Calu3 (cell line): ENCODE results near the gene PHF23. TPM values are rescaled to one million over a fixed set of nuclear protein-coding genes. Genes with fewer than 3 reads are reported as not detected.

ENCODE experiments used
- BruUV-seq: library from RNA; stranded (reverse); fragments of 400-500 nt; replicated peaks from 2 replicates; lab custom pipeline; 2021; lab: Mats Ljungman, UMichigan
- CTCF ChIA-PET: fragments of 300-600 bp; sonication (Branson Sonifier 250); formaldehyde crosslinking; loops from one replicate; lab custom pipeline; 2022; ENCODE audit warnings: antibody characterized with exemption; lab: Charles Lee
- DNase-seq: peaks from one replicate; pipeline ENCODE4 v3.0.0; 2022
- H3K27ac Mint-ChIP-seq: one replicate; pipeline ENCODE4 v1.8.0; 2022; ENCODE audit warnings: mixed read lengths; ENCODE audit not compliant: unreplicated experiment
- H3K27me3 Mint-ChIP-seq: one replicate; pipeline ENCODE4 v1.8.0; 2022; ENCODE audit warnings: mixed read lengths; ENCODE audit not compliant: unreplicated experiment
- H3K36me3 Mint-ChIP-seq: one replicate; pipeline ENCODE4 v1.8.0; 2022; ENCODE audit warnings: mild to moderate bottlenecking, moderate library complexity, mixed read lengths; ENCODE audit not compliant: insufficient read depth, unreplicated experiment
- H3K4me1 Mint-ChIP-seq: one replicate; pipeline ENCODE4 v1.8.0; 2022; ENCODE audit warnings: mild to moderate bottlenecking, low read depth, mixed read lengths; ENCODE audit not compliant: unreplicated experiment
- H3K4me3 Mint-ChIP-seq: one replicate; pipeline ENCODE4 v1.8.0; 2022; ENCODE audit warnings: mild to moderate bottlenecking, low read depth, moderate library complexity, mixed read lengths; ENCODE audit not compliant: unreplicated experiment
- H3K9me3 Mint-ChIP-seq: one replicate; pipeline ENCODE4 v1.8.0; 2022; ENCODE audit warnings: low read depth, mixed read lengths; ENCODE audit not compliant: unreplicated experiment
- intact Hi-C: fragments of 100-400 bp; cut with micrococcal nuclease; formaldehyde crosslinking; loops from one replicate; pipeline ENCODE4 v1.10.0; 2022; ENCODE audit not compliant: unreplicated experiment
- total RNA-seq: library from RNA; stranded (reverse); gene quantifications from 2 replicates; pipeline ENCODE4 v1.2.3, GENCODE V29; 2022
- TF ChIP-seq, protein P1 (sequence below): fragments of 200-600 bp; IDR thresholded peaks from one replicate; pipeline ENCODE4 v1.8.0; 2022; ENCODE audit warnings: antibody characterized with exemption; ENCODE audit not compliant: unreplicated experiment

PHF23 gene
- total RNA-seq, 1 experiment from 2014 or later: 30.2 TPM

DNA sequence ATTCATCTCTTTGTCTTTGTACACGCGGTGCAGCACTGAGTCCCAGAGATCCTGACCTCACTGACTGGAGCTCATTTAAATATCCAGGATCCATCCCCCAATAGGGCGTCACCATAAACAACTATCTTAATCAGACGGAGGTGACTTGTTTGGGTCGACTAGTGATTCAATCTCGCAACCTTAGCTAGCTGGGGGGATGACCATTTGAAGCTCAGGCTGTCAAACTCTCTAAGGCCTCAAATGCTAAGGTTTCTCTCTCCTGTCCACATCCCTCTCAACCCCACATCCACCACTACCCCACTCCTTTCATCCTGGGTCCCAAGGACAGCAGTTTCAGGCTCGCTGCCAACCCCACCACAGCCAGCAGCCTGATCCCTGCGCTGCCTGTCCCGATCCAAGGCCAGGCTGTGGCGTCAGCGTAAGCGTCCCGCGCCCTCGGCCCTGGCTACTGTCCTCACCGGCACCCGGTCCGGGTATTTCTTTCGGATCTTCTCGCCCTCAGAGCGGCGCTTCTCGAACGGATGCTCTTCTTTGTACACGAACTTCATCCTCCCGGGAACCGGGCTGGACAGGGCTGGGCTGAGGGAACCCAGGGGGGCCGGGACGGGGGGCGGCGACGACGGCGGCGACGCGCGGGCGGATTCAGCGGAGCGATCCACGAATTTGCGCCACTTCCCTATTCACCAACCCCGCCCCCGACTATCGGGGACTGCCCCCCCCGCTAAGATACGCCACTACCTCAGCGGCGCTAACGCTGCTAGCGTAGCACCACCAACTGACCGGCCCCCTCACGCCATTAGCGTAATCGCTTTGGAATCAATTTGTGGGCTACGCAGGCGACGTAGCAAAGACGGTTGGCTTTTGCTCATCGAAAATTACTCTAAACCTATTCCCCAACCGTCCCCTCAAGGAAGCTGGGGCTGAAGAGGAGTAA is 2.8 kb upstream of the PHF23 start, which contains the start of gene GABARAP:
Gene GABARAP, minus strand, starts transcription at position 667 of the 934 bp plus-strand sequence. Its CDS starts 119 bp downstream, at position 548.
- no peaks in the 10 kb centered on the region for H3K9me3 Mint-ChIP-seq
- peak within 1 kb of the TSS; percentile 94 for H3K4me3 Mint-ChIP-seq
- DNase-seq: peak; percentile 81
- TF ChIP-seq, protein P1, sequence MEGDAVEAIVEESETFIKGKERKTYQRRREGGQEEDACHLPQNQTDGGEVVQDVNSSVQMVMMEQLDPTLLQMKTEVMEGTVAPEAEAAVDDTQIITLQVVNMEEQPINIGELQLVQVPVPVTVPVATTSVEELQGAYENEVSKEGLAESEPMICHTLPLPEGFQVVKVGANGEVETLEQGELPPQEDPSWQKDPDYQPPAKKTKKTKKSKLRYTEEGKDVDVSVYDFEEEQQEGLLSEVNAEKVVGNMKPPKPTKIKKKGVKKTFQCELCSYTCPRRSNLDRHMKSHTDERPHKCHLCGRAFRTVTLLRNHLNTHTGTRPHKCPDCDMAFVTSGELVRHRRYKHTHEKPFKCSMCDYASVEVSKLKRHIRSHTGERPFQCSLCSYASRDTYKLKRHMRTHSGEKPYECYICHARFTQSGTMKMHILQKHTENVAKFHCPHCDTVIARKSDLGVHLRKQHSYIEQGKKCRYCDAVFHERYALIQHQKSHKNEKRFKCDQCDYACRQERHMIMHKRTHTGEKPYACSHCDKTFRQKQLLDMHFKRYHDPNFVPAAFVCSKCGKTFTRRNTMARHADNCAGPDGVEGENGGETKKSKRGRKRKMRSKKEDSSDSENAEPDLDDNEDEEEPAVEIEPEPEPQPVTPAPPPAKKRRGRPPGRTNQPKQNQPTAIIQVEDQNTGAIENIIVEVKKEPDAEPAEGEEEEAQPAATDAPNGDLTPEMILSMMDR: no peak
- peak within 1 kb of the TSS; percentile 99 for H3K27ac Mint-ChIP-seq
- no TSS peak for BruUV-seq
- intact Hi-C loops: no loop called here
- CTCF ChIA-PET: interaction anchor here (0.6 to 2.3 kb wide), 7 partner anchors 9 to 199 kb away, joined by 3 to 5 read pairs (median 4); partner anchors contain the start of genes CLDN7, CTDNEP1 and ELP5
- H3K36me3 Mint-ChIP-seq: peaks cover 78% of the 10 kb centered on the region
- no peaks in the 10 kb centered on the region for H3K27me3 Mint-ChIP-seq
- H3K4me1 Mint-ChIP-seq: peaks cover 32% of the 10 kb centered on the region

DNA sequence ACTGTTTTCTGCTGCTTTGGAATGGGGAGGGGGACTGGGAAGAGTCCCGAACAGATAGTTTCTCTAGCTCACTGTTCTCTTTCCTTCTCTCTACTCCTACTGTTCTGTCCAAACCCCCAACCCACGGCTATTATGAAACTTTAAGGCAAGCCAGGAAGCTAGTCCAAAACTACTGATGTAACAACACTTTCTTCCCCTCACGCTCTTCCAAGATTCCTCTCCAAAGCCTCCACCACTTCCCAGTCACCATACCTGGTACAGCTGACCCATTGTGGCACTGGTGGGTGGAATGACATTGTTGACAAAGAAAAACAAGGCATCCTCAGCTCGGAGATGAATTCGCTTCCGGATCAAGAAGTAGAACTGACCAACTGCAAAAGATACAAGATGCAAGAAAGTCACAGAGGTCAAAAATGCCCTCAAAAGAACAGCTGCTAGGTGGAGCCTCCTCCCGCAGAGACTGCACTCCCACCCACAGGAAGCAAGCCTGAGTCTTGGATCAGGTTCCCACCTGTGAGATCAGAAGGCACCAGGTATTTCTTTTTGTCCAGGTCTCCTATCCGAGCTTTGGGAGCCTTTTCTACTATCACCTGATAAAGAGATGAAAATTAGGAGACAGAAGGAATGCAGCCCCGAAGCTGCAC is 2.0 kb upstream of the PHF23 start:
- peak overlapping the region; percentile 99 for H3K27ac Mint-ChIP-seq
- no peaks in the 10 kb centered on the region for H3K27me3 Mint-ChIP-seq
- no peaks in the 10 kb centered on the region for H3K9me3 Mint-ChIP-seq
- CTCF ChIA-PET: interaction anchor here (0.7 to 2.3 kb wide), 4 partner anchors 10 to 55 kb away, joined by 3 to 5 read pairs (median 4); partner anchors contain the start of genes CLDN7 and CTDNEP1
- TF ChIP-seq, protein P1: no peak
- intact Hi-C loops: no loop called here
- H3K36me3 Mint-ChIP-seq: peaks cover 78% of the 10 kb centered on the region
- BruUV-seq: no TSS peak
- peak overlapping the region; percentile 94 for H3K4me3 Mint-ChIP-seq
- DNase-seq: no peak
- peaks cover 40% of the 10 kb centered on the region for H3K4me1 Mint-ChIP-seq

DNA sequence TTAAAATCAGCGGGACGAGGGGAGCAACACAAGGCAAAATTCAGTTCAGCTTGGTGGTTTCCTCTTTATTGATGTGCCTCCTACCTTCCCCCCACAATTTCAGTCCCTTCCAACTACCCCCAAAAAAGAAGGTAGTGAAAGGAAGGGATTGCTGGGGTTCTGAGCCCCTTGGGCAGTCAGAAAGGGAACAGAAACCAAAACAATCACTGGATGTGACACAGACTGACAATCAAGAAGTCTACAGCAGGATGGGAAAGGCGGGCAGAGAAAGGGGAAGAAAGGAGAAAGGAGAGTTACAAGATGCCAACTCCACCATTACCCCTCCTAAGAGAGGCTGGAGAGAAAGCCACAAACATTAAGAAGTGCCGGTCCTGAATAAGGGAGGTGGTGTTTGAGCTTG is 1.1 kb upstream of the PHF23 start:
- intact Hi-C loops: no loop called here
- no peaks in the 10 kb centered on the region for H3K9me3 Mint-ChIP-seq
- H3K4me1 Mint-ChIP-seq: peaks cover 47% of the 10 kb centered on the region
- peak overlapping the region; percentile 94 for H3K4me3 Mint-ChIP-seq
- no peaks in the 10 kb centered on the region for H3K27me3 Mint-ChIP-seq
- peak overlapping the region; percentile 67 for H3K27ac Mint-ChIP-seq
- CTCF ChIA-PET: no interaction called here
- no peak for DNase-seq
- BruUV-seq: TSS peak; percentile 75
- peaks cover 81% of the 10 kb centered on the region for H3K36me3 Mint-ChIP-seq
- TF ChIP-seq, protein P1: no peak

DNA sequence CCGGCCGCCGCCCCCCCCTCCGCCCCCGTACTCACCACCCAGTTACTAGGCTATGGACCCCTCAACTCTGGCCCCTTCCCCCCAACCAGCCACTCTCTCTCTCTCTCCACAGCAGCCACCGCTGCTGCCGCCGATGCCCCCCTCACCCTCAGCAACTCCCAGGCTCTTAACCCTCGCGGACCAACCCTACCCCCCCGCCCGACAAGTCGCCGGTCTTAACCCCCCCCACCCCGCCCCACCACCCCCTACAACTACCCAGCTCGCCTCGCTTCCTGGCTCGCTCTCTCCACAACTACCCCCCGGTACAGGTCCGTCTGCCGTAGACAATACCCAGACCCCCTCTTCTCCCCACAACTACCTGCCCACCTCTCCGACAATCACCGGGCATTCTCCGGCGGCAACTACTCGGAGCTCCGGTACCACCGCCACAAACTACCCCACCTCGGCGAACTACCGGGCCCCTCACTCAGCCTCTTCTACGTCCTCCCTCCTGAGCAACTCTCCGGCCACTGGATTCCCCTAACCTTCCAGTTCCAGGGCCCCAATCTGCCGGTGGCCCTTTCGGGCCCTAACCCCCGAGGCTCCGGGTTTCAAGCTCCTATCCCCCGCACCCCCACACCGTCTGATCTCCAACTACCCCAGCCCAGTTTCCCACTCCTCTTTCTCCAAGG is 702 bp downstream of the PHF23 start:
- Mint-ChIP-seq H3K4me1 (peaks cover 51% of the 10 kb centered on the region), H3K27ac (peak overlapping the region; percentile 83), H3K4me3 (peak overlapping the region; percentile 85), H3K36me3 (peaks cover 98% of the 10 kb centered on the region), H3K27me3 (no peaks in the 10 kb centered on the region), H3K9me3 (no peaks in the 10 kb centered on the region)
- BruUV-seq: no TSS peak
- TF ChIP-seq, protein P1: no peak
- CTCF ChIA-PET: interaction anchor here (1.0 to 1.1 kb wide), 2 partner anchors 24 to 43 kb away, joined by 3 to 13 read pairs; partner anchors contain the start of gene SLC2A4
- intact Hi-C loops: no loop called here
- no peak for DNase-seq
